Measurements from ENCODE around the gene ITGB1BP2. TPM values are rescaled to one million over a fixed set of nuclear protein-coding genes. Genes with fewer than 3 reads are reported as not detected.
A peak's percentile ranks its signal among the peaks of the same experiment; 100 is the strongest.
"Not testable (repeated sequence)": the region's sequence is repeated elsewhere in the genome, so short reads cannot be mapped to it uniquely, and the experiment has no call there.

The ITGB1BP2 gene
- total and polyA plus RNA-seq, 12 donors: 0.18 to 3.2 (median 0.83) TPM; not detected in 1

DNA sequence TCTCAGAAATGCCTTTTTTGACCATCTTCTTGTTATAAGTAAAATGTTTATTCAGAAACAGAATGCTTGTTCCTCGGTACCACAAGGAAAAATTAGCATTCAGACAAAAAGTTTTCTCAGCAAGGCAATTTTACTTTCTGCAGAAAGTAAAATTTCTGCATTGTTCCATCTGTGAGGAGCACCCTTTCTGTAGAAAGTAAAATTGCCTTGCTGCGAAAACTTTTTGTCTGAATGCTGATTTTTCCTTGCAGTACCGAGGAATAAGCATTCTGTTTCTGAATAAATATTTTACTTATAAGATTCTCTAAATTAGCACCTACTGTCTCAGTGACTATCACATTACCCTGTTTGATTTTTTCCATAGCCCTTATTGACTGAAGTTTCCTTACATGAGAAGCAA, 24.8 kb downstream of the ITGB1BP2 start:
- TF ChIP-seq CTCF (IDR thresholded peaks at IDR 0.05) (no peak), POLR2A (IDR thresholded peaks at IDR 0.05) (no peak)
- no peak for DNase-seq
- Histone ChIP-seq H3K36me3 (replicated peaks in 1 of 2) (no peaks in the 10 kb centered on the region), H3K4me1 (replicated peaks in 1 of 2) (no peaks in the 10 kb centered on the region), H3K9me3 (replicated peaks in 1 of 3) (peaks cover 0 to 8% (median 0%) of the 10 kb centered on the region in 3 donors), H3K27ac (no peak overlapping the region), H3K4me3 (no peak overlapping the region), H3K27me3 (no peaks in the 10 kb centered on the region)
- 84 to 97% (median 92%) methylated on average over 3 of the region's 3 CpGs for WGBS, 4 donors
- intact Hi-C loops (cut with DNase I): no loop called here

GRCh38 chrX:71349151-71349665, 47.7 kb downstream of the ITGB1BP2 start:
- H3K27me3 ChIP-seq; intact Hi-C loops (cut with DNase I); H3K9me3 ChIP-seq (replicated peaks in 1 of 3); H3K4me3 ChIP-seq; H3K27ac ChIP-seq; H3K36me3 ChIP-seq (replicated peaks in 1 of 2); H3K4me1 ChIP-seq (replicated peaks in 1 of 2); DNase-seq: not testable (repeated sequence)
- 52 to 64% (median 61%) methylated on average over 2 of the region's 5 CpGs for WGBS, 4 donors

- WGBS, 4 donors: 7 to 29% methylated on average over 1 to 2 of the region's 6 CpGs; no CpG with 5 or more reads in 2 of the 4 donors
- DNase-seq; H3K4me1 ChIP-seq (replicated peaks in 1 of 2); H3K36me3 ChIP-seq (replicated peaks in 1 of 2); H3K27me3 ChIP-seq; H3K9me3 ChIP-seq (replicated peaks in 1 of 3); H3K27ac ChIP-seq; intact Hi-C loops (cut with DNase I); H3K4me3 ChIP-seq: not testable (repeated sequence)
- TF ChIP-seq CTCF (IDR thresholded peaks at IDR 0.05): peak in 2 of 6 experiments; percentile 25 to 31
These were observed 48.3 kb downstream of the ITGB1BP2 start for GRCh38 chrX:71349867-71350266.

GRCh38 chrX:71352439-71352838, 50.9 kb downstream of the ITGB1BP2 start:
- H3K27me3 ChIP-seq; intact Hi-C loops (cut with DNase I); H3K27ac ChIP-seq; H3K36me3 ChIP-seq (replicated peaks in 1 of 2); H3K4me1 ChIP-seq (replicated peaks in 1 of 2); DNase-seq; H3K9me3 ChIP-seq (replicated peaks in 1 of 3); H3K4me3 ChIP-seq: not testable (repeated sequence)
- 67 to 86% (median 82%) methylated on average over 4 to 5 of the region's 5 CpGs for WGBS, 4 donors

Other genes starting within 250 kb of the ITGB1BP2 start
- 100 to 1,000 TPM in 1 of 9 donors, 10 to 100 TPM in 8; 68.0 to 101 (median 81.0) TPM for gene SNX12, start 233.4 kb upstream of the ITGB1BP2 start, total RNA-seq
- gene SNX12, start 233.4 kb upstream of the ITGB1BP2 start, polyA plus RNA-seq: 10 to 100 TPM; 25.4 to 75.8 (median 42.3) TPM
- 100 to 1,000 TPM in 5 of 9 donors, 10 to 100 TPM in 4; 61.3 to 191 (median 101) TPM for gene FOXO4, start 205.9 kb upstream of the ITGB1BP2 start, total RNA-seq
- gene FOXO4, start 205.9 kb upstream of the ITGB1BP2 start, polyA plus RNA-seq: 10 to 100 TPM; 14.3 to 47.7 (median 34.2) TPM
- not detected for gene CXorf65, start 195.0 kb upstream of the ITGB1BP2 start, total RNA-seq
- gene CXorf65, start 195.0 kb upstream of the ITGB1BP2 start, polyA plus RNA-seq: under 1 TPM in 1 of 3 donors, not detected in 2; 0.51 TPM
- gene IL2RG, start 190.2 kb upstream of the ITGB1BP2 start, total RNA-seq: 1 to 10 TPM in 8 of 9 donors, under 1 TPM in 1; 0.22 to 5.5 (median 1.9) TPM
- gene IL2RG, start 190.2 kb upstream of the ITGB1BP2 start, polyA plus RNA-seq: 1 to 10 TPM; 4.3 to 7.0 (median 4.9) TPM
- gene MED12, start 183.2 kb upstream of the ITGB1BP2 start, total RNA-seq: 100 to 1,000 TPM in 2 of 9 donors, 10 to 100 TPM in 7; 39.0 to 107 (median 90.6) TPM
- gene MED12, start 183.2 kb upstream of the ITGB1BP2 start, polyA plus RNA-seq: 10 to 100 TPM; 34.0 to 49.3 (median 44.3) TPM
- gene NLGN3, start 156.9 kb upstream of the ITGB1BP2 start, total RNA-seq: 10 to 100 TPM; 10.3 to 51.6 (median 24.9) TPM
- gene NLGN3, start 156.9 kb upstream of the ITGB1BP2 start, polyA plus RNA-seq: 10 to 100 TPM in 2 of 3 donors, 1 to 10 TPM in 1; 8.9 to 15.7 (median 10.6) TPM
- gene GJB1, start 78.5 kb upstream of the ITGB1BP2 start, total RNA-seq: under 1 TPM in 1 of 9 donors, not detected in 8; 0.18 TPM
- not detected for gene GJB1, start 78.5 kb upstream of the ITGB1BP2 start, polyA plus RNA-seq
- 10 to 100 TPM; 31.3 to 77.3 (median 46.5) TPM for gene ZMYM3, start 47.6 kb upstream of the ITGB1BP2 start, total RNA-seq
- 10 to 100 TPM; 23.0 to 36.1 (median 28.8) TPM for gene ZMYM3, start 47.6 kb upstream of the ITGB1BP2 start, polyA plus RNA-seq
- gene NONO, start 18.1 kb upstream of the ITGB1BP2 start, total RNA-seq: 100 to 1,000 TPM; 267 to 524 (median 324) TPM
- gene NONO, start 18.1 kb upstream of the ITGB1BP2 start, polyA plus RNA-seq: 100 to 1,000 TPM; 140 to 492 (median 170) TPM
- gene TAF1, start 64.6 kb downstream of the ITGB1BP2 start, total RNA-seq: 10 to 100 TPM; 20.9 to 48.9 (median 29.6) TPM
- gene TAF1, start 64.6 kb downstream of the ITGB1BP2 start, polyA plus RNA-seq: 10 to 100 TPM in 2 of 3 donors, 1 to 10 TPM in 1; 7.5 to 27.8 (median 18.6) TPM
- gene OGT, start 231.4 kb downstream of the ITGB1BP2 start, total RNA-seq: 100 to 1,000 TPM in 6 of 9 donors, 10 to 100 TPM in 3; 38.0 to 164 (median 104) TPM
- gene OGT, start 231.4 kb downstream of the ITGB1BP2 start, polyA plus RNA-seq: 100 to 1,000 TPM in 1 of 3 donors, 10 to 100 TPM in 2; 38.6 to 127 (median 77.0) TPM